ENCODE data around the gene CCRL2. TPM values are rescaled to one million over a fixed set of nuclear protein-coding genes. Genes with fewer than 3 reads are reported as not detected.
A peak's percentile ranks its signal among the peaks of the same experiment; 100 is the strongest.

Gene CCRL2
- total and polyA plus RNA-seq, 9 of the 15 experiments (the other 6 are each of a cell fraction or from before 2014, with no cell fraction given), result 3.4 to 5.7 (median 4.0) TPM

- intact Hi-C loops (cut with micrococcal nuclease) (no loop called here), in situ Hi-C loops (cut with MboI) (no loop called here)
- 13% methylated on average over 14 of the region's 14 CpGs for WGBS (ENCODE audit: insufficient coverage, low coverage, missing lambda C conversion rate)
- BruUV-seq (replicated peaks), result no TSS peak
- no peaks in the 10 kb centered on the region for H3K9me1 ChIP-seq (ENCODE audit: control insufficient read depth, insufficient read depth, low read length)
- CTCF ChIA-PET (ENCODE audit: low intra/inter-chr PET ratio), result no interaction called here
- no peak overlapping the region for H3K4me3 ChIP-seq
- H3K9me3 ChIP-seq (replicated peaks; ENCODE audit: control insufficient read depth, insufficient read depth, low read depth, low read length), result no peaks in the 10 kb centered on the region
- no peak overlapping the region for H3K4me2 ChIP-seq (ENCODE audit: insufficient read depth, low read length)
- no peaks in the 10 kb centered on the region for H3K36me3 ChIP-seq (ENCODE audit: control insufficient read depth, insufficient read depth, low read length)
- no peak overlapping the region for H3K9ac ChIP-seq (ENCODE audit: insufficient read depth in 1 of 2, low read depth in 2 of 2, low read length in 2 of 2)
- H3K27ac ChIP-seq (ENCODE audit: extremely low read depth, low read depth, low read length), result no peak overlapping the region
- peaks cover 46 to 68% of the 10 kb centered on the region in 2 experiments for H3K27me3 ChIP-seq (ENCODE audit: control insufficient read depth in 2 of 2, insufficient read depth in 2 of 2, low read length in 2 of 2)
- ATAC-seq (peak; percentile 57), DNase-seq (ENCODE audit: extremely low read depth in 1 of 4, low spot score in 3 of 4) (no peak), FAIRE-seq (no peak)
- H3K4me1 ChIP-seq (replicated peaks in 1 of 2; ENCODE audit: control insufficient read depth in 2 of 2, insufficient read depth in 2 of 2, low read length in 2 of 2), result no peaks in the 10 kb centered on the region
- no peaks in the 10 kb centered on the region for H4K20me1 ChIP-seq (replicated peaks; ENCODE audit: control insufficient read depth, insufficient read depth, low read length)
- no peak overlapping the region for H2AFZ ChIP-seq (ENCODE audit: low read depth, low read length)
- H3K79me2 ChIP-seq (ENCODE audit: control insufficient read depth, insufficient read depth, low read length), result no peaks in the 10 kb centered on the region
- no peak for TF ChIP-seq ZNF592 (IDR thresholded peaks at IDR 0.05)
- no peak for TF ChIP-seq NFRKB (IDR thresholded peaks at IDR 0.05; ENCODE audit: low read depth)
- no peak for TF ChIP-seq RCOR1 (IDR thresholded peaks at IDR 0.05; ENCODE audit: borderline replicate concordance in 1 of 2, low read depth in 2 of 2, low read length in 2 of 2)
- no peak for TF ChIP-seq TEAD2 (tag; IDR thresholded peaks at IDR 0.05)
- POLR2A ChIA-PET, result interaction anchor here (0.6 to 0.7 kb wide), 3 partner anchors 11 to 532 kb away, joined by 4 to 5 read pairs (median 4); no protein-coding TSS in a partner anchor
These were observed 49.1 kb downstream of the CCRL2 start for GRCh38 chr3:46456118-46456517.

Other genes with a start within 250 kb of the CCRL2 start
Only the 7 nearest of the 8 such genes appear.
- not detected in 2 replicates for gene CCR1, start 198.9 kb upstream of the CCRL2 start, total RNA-seq (2014; rRNA removed)
- not detected in 2 replicates for gene CCR1, start 198.9 kb upstream of the CCRL2 start, total RNA-seq (2014; rRNA removed; fragmentation: Illumina TruSeq; extraction: Trizol)
- gene CCR1, start 198.9 kb upstream of the CCRL2 start, total RNA-seq (2015; rRNA removed; fragmentation: Illumina TruSeq; extraction: Trizol), result not detected in 2 replicates
- gene CCR1, start 198.9 kb upstream of the CCRL2 start, total RNA-seq (2021), result 0.09 TPM in 1 of 2 replicates, not detected in the other
- not detected in 2 replicates for gene CCR1, start 198.9 kb upstream of the CCRL2 start, polyA plus RNA-seq (2011; rRNA removed)
- not detected in 2 replicates for gene CCR1, start 198.9 kb upstream of the CCRL2 start, polyA plus RNA-seq (2014; fragmentation: Illumina TruSeq; extraction: Trizol)
- gene CCR1, start 198.9 kb upstream of the CCRL2 start, polyA plus RNA-seq (2014; fragmentation: Nextera tagmentation; extraction: Ambion mirVana), result not detected
- gene CCR1, start 198.9 kb upstream of the CCRL2 start, polyA plus RNA-seq (2014; rRNA removed), result not detected in 2 replicates
- not detected in 2 replicates for gene CCR3, start 164.8 kb upstream of the CCRL2 start, total RNA-seq (2014; rRNA removed)
- gene CCR3, start 164.8 kb upstream of the CCRL2 start, total RNA-seq (2014; rRNA removed; fragmentation: Illumina TruSeq; extraction: Trizol), result not detected in 2 replicates
- gene CCR3, start 164.8 kb upstream of the CCRL2 start, total RNA-seq (2015; rRNA removed; fragmentation: Illumina TruSeq; extraction: Trizol), result not detected in 2 replicates
- not detected in 2 replicates for gene CCR3, start 164.8 kb upstream of the CCRL2 start, total RNA-seq (2021)
- not detected in 2 replicates for gene CCR3, start 164.8 kb upstream of the CCRL2 start, polyA plus RNA-seq (2011; rRNA removed)
- gene CCR3, start 164.8 kb upstream of the CCRL2 start, polyA plus RNA-seq (2014; fragmentation: Illumina TruSeq; extraction: Trizol), result not detected in 2 replicates
- not detected for gene CCR3, start 164.8 kb upstream of the CCRL2 start, polyA plus RNA-seq (2014; fragmentation: Nextera tagmentation; extraction: Ambion mirVana)
- not detected in 2 replicates for gene CCR3, start 164.8 kb upstream of the CCRL2 start, polyA plus RNA-seq (2014; rRNA removed)
- not detected in 2 replicates for gene CCR2, start 53.1 kb upstream of the CCRL2 start, total RNA-seq (2014; rRNA removed)
- not detected in 2 replicates for gene CCR2, start 53.1 kb upstream of the CCRL2 start, total RNA-seq (2014; rRNA removed; fragmentation: Illumina TruSeq; extraction: Trizol)
- gene CCR2, start 53.1 kb upstream of the CCRL2 start, total RNA-seq (2015; rRNA removed; fragmentation: Illumina TruSeq; extraction: Trizol), result not detected in 2 replicates
- not detected in 2 replicates for gene CCR2, start 53.1 kb upstream of the CCRL2 start, total RNA-seq (2021)
- not detected in 2 replicates for gene CCR2, start 53.1 kb upstream of the CCRL2 start, polyA plus RNA-seq (2011; rRNA removed)
- gene CCR2, start 53.1 kb upstream of the CCRL2 start, polyA plus RNA-seq (2014; fragmentation: Illumina TruSeq; extraction: Trizol), result not detected in 2 replicates
- not detected for gene CCR2, start 53.1 kb upstream of the CCRL2 start, polyA plus RNA-seq (2014; fragmentation: Nextera tagmentation; extraction: Ambion mirVana)
- gene CCR2, start 53.1 kb upstream of the CCRL2 start, polyA plus RNA-seq (2014; rRNA removed), result not detected in 2 replicates
- gene CCR5, start 36.3 kb upstream of the CCRL2 start, total RNA-seq (2014; rRNA removed), result not detected in 2 replicates
- not detected in 2 replicates for gene CCR5, start 36.3 kb upstream of the CCRL2 start, total RNA-seq (2014; rRNA removed; fragmentation: Illumina TruSeq; extraction: Trizol)
- not detected in 2 replicates for gene CCR5, start 36.3 kb upstream of the CCRL2 start, total RNA-seq (2015; rRNA removed; fragmentation: Illumina TruSeq; extraction: Trizol)
- not detected in 2 replicates for gene CCR5, start 36.3 kb upstream of the CCRL2 start, total RNA-seq (2021)
- not detected in 2 replicates for gene CCR5, start 36.3 kb upstream of the CCRL2 start, polyA plus RNA-seq (2011; rRNA removed)
- not detected in 2 replicates for gene CCR5, start 36.3 kb upstream of the CCRL2 start, polyA plus RNA-seq (2014; fragmentation: Illumina TruSeq; extraction: Trizol)
- gene CCR5, start 36.3 kb upstream of the CCRL2 start, polyA plus RNA-seq (2014; fragmentation: Nextera tagmentation; extraction: Ambion mirVana), result not detected
- not detected in 2 replicates for gene CCR5, start 36.3 kb upstream of the CCRL2 start, polyA plus RNA-seq (2014; rRNA removed)
- 0.08 TPM in 1 of 2 replicates, not detected in the other for gene LTF, start 57.6 kb downstream of the CCRL2 start, total RNA-seq (2014; rRNA removed)
- gene LTF, start 57.6 kb downstream of the CCRL2 start, total RNA-seq (2014; rRNA removed; fragmentation: Illumina TruSeq; extraction: Trizol), result not detected in 2 replicates
- 0.08 TPM in 1 of 2 replicates, not detected in the other for gene LTF, start 57.6 kb downstream of the CCRL2 start, total RNA-seq (2015; rRNA removed; fragmentation: Illumina TruSeq; extraction: Trizol)
- 0.07 and 0.13 TPM in 2 replicates for gene LTF, start 57.6 kb downstream of the CCRL2 start, total RNA-seq (2021)
- gene LTF, start 57.6 kb downstream of the CCRL2 start, polyA plus RNA-seq (2011; rRNA removed), result not detected in 2 replicates
- not detected in 2 replicates for gene LTF, start 57.6 kb downstream of the CCRL2 start, polyA plus RNA-seq (2014; fragmentation: Illumina TruSeq; extraction: Trizol)
- not detected for gene LTF, start 57.6 kb downstream of the CCRL2 start, polyA plus RNA-seq (2014; fragmentation: Nextera tagmentation; extraction: Ambion mirVana)
- gene LTF, start 57.6 kb downstream of the CCRL2 start, polyA plus RNA-seq (2014; rRNA removed), result 0.71 TPM in 1 of 2 replicates, not detected in the other
- gene RTP3, start 90.7 kb downstream of the CCRL2 start, total RNA-seq (2014; rRNA removed), result not detected in 2 replicates
- gene RTP3, start 90.7 kb downstream of the CCRL2 start, total RNA-seq (2014; rRNA removed; fragmentation: Illumina TruSeq; extraction: Trizol), result not detected in 2 replicates
- not detected in 2 replicates for gene RTP3, start 90.7 kb downstream of the CCRL2 start, total RNA-seq (2015; rRNA removed; fragmentation: Illumina TruSeq; extraction: Trizol)
- gene RTP3, start 90.7 kb downstream of the CCRL2 start, total RNA-seq (2021), result not detected in 2 replicates
- gene RTP3, start 90.7 kb downstream of the CCRL2 start, polyA plus RNA-seq (2011; rRNA removed), result not detected in 2 replicates
- not detected in 2 replicates for gene RTP3, start 90.7 kb downstream of the CCRL2 start, polyA plus RNA-seq (2014; fragmentation: Illumina TruSeq; extraction: Trizol)
- gene RTP3, start 90.7 kb downstream of the CCRL2 start, polyA plus RNA-seq (2014; fragmentation: Nextera tagmentation; extraction: Ambion mirVana), result not detected
- not detected in 2 replicates for gene RTP3, start 90.7 kb downstream of the CCRL2 start, polyA plus RNA-seq (2014; rRNA removed)
- not detected in 2 replicates for gene LRRC2, start 159.0 kb downstream of the CCRL2 start, total RNA-seq (2014; rRNA removed)
- not detected in 2 replicates for gene LRRC2, start 159.0 kb downstream of the CCRL2 start, total RNA-seq (2014; rRNA removed; fragmentation: Illumina TruSeq; extraction: Trizol)
- gene LRRC2, start 159.0 kb downstream of the CCRL2 start, total RNA-seq (2015; rRNA removed; fragmentation: Illumina TruSeq; extraction: Trizol), result 0.04 TPM in 1 of 2 replicates, not detected in the other
- gene LRRC2, start 159.0 kb downstream of the CCRL2 start, total RNA-seq (2021), result not detected in 2 replicates
- 0.04 and 0.07 TPM in 2 replicates for gene LRRC2, start 159.0 kb downstream of the CCRL2 start, polyA plus RNA-seq (2011; rRNA removed)
- 0.01 TPM in 1 of 2 replicates, not detected in the other for gene LRRC2, start 159.0 kb downstream of the CCRL2 start, polyA plus RNA-seq (2014; fragmentation: Illumina TruSeq; extraction: Trizol)
- under 1 TPM in 1 of 2 experiments, not detected in 1; 0.04 TPM for gene LRRC2, start 159.0 kb downstream of the CCRL2 start, polyA plus RNA-seq (2014; fragmentation: Nextera tagmentation; extraction: Ambion mirVana)
- 0.01 TPM in 1 of 2 replicates, not detected in the other for gene LRRC2, start 159.0 kb downstream of the CCRL2 start, polyA plus RNA-seq (2014; rRNA removed)